HCT116 (cell line): Measurements from ENCODE around the gene XPNPEP2. TPM values are rescaled to one million over a fixed set of nuclear protein-coding genes. Genes with fewer than 3 reads are reported as not detected.

Experiments
- ATAC-seq: fragments of 200-7000 bp; cut with Tn5 transposase; 2 replicates; pipeline ENCODE4 v1.9.1; 2020; ENCODE audit warnings: mild to moderate bottlenecking, moderate library complexity
- BruUV-seq: library from RNA; stranded (reverse); fragments of 400-500 nt; replicated peaks from 2 replicates; lab custom pipeline; 2021; lab: Mats Ljungman, UMichigan
- CTCF ChIA-PET: fragments of 300-600 bp; sonication (Branson Sonifier 250); formaldehyde crosslinking; loops from one replicate; lab custom pipeline; 2021; ENCODE audit warnings: antibody characterized with exemption; lab: Charles Lee
- POLR2A ChIA-PET: fragments of 300-600, 350-600 bp; sonication (Branson Sonifier 250); formaldehyde crosslinking; loops from one replicate; lab custom pipeline; 2021; ENCODE audit warnings: antibody characterized with exemption; lab: Charles Lee
- RAD21 ChIA-PET, 2 experiments: fragments of 300-600 bp; sonication (Branson Sonifier 250); formaldehyde crosslinking; loops; one replicate each; lab custom pipeline; 2023; ENCODE audit warnings: low total read pairs in 2 of 2; ENCODE audit not compliant: uncharacterized antibody in 2 of 2, unreplicated experiment in 2 of 2, low non-redundant PET in 1 of 2; lab: Charles Lee
- DNase-seq: peaks from one replicate; pipeline ENCODE4 v3.0.0-alpha.2; 2010; ENCODE audit warnings: low read depth, low spot score
- H2AFZ ChIP-seq: fragments of 200-600 bp; shearing (Covaris generic), sonication (generic); 2 replicates; pipeline ENCODE4 v1.6.1; 2017; ENCODE audit warnings: low read depth, mixed run types, mixed read lengths, antibody characterized with exemption, low read length; ENCODE audit not compliant: poor library complexity, severe bottlenecking
- H3K27ac ChIP-seq: 2 replicates; pipeline ENCODE4 v1.5.1; 2012; ENCODE audit warnings: low read depth, low read length
- H3K27me3 ChIP-seq: fragments of 200-600 bp; sonication (generic); 2 replicates; pipeline ENCODE4 v1.6.1; 2016; ENCODE audit warnings: mixed run types, low read length, mixed read lengths; ENCODE audit not compliant: insufficient read depth
- H3K36me3 ChIP-seq, 2 experiments: fragments of 200-500 bp in 1 of 2; fragments of 200-600 bp in 1 of 2; sonication (Bioruptor generic) in 1 of 2; sonication (generic) in 1 of 2; 2 replicates each; pipeline versions ENCODE4 v1.5.1 to v1.6.1; 2014 to 2016; ENCODE audit warnings: low read length in 2 of 2, inconsistent platforms in 1 of 2, mixed read lengths in 1 of 2, mixed run types in 1 of 2; ENCODE audit not compliant: insufficient read depth in 2 of 2, control insufficient read depth in 1 of 2
- H3K4me1 ChIP-seq, 2 experiments: fragments of 200-600 bp in 1 of 2; sonication (generic) in 1 of 2; 2 replicates each; pipeline versions ENCODE4 v1.5.1 to v1.6.1; 2012 to 2017; ENCODE audit warnings: low read length in 2 of 2, inconsistent platforms in 1 of 2, mild to moderate bottlenecking in 1 of 2, mixed read lengths in 1 of 2, mixed run types in 1 of 2, moderate library complexity in 1 of 2; ENCODE audit not compliant: insufficient read depth in 2 of 2, control insufficient read depth in 1 of 2
- H3K4me2 ChIP-seq: fragments of 200-600 bp; sonication (generic); 2 replicates; pipeline ENCODE4 v1.6.1; 2017; ENCODE audit warnings: mixed run types, low read length, mixed read lengths
- H3K4me3 ChIP-seq, 2 experiments: fragments of 200-600 bp in 1 of 2; sonication (generic) in 1 of 2; replicated peaks in 1 of 2; 2 replicates each; pipeline ENCODE4 v1.5.1; 2011 to 2016; ENCODE audit warnings: low read length in 2 of 2, control low read depth in 1 of 2, low read depth in 1 of 2, mild to moderate bottlenecking in 1 of 2, mixed read lengths in 1 of 2, mixed run types in 1 of 2
- H3K79me2 ChIP-seq: fragments of 200-600 bp; sonication (generic); 2 replicates; pipeline ENCODE4 v1.6.1; 2017; ENCODE audit warnings: mild to moderate bottlenecking, mixed run types, low read length, moderate library complexity, mixed read lengths; ENCODE audit not compliant: insufficient read depth
- H3K9ac ChIP-seq: fragments of 200-600 bp; sonication (generic); 2 replicates; pipeline ENCODE4 v1.6.1; 2016; ENCODE audit warnings: low read length, mixed read lengths
- H3K9me2 ChIP-seq: fragments of 200-600 bp; sonication (generic), shearing (Covaris generic); 2 replicates; pipeline ENCODE4 v1.6.1; 2017; ENCODE audit warnings: mixed run types, mild to moderate bottlenecking, moderate library complexity; ENCODE audit not compliant: insufficient read depth
- H3K9me3 ChIP-seq, 2 experiments: fragments of 200-500 bp in 1 of 2; fragments of 200-600 bp in 1 of 2; sonication (Bioruptor generic) in 1 of 2; sonication (generic) in 1 of 2; 2 replicates each; pipeline ENCODE4 v1.6.1; 2014 to 2017; ENCODE audit warnings: low read length in 2 of 2, mixed read lengths in 2 of 2, inconsistent platforms in 1 of 2, low read depth in 1 of 2, mild to moderate bottlenecking in 1 of 2, mixed run types in 1 of 2, moderate library complexity in 1 of 2; ENCODE audit not compliant: control insufficient read depth in 1 of 2, insufficient read depth in 1 of 2
- H4K20me1 ChIP-seq: fragments of 200-600 bp; sonication (generic), shearing (Covaris generic); 2 replicates; pipeline ENCODE4 v1.6.1; 2017; ENCODE audit warnings: mixed run types, mild to moderate bottlenecking, moderate library complexity; ENCODE audit not compliant: insufficient read depth
- ATF3 ChIP-seq: IDR thresholded peaks from 2 replicates; pipeline ENCODE4 v1.6.1; 2012
- CEBPB ChIP-seq: IDR thresholded peaks from 2 replicates; pipeline ENCODE4 v1.6.1; 2012; ENCODE audit warnings: low read depth
- ELF1 ChIP-seq: IDR thresholded peaks from 2 replicates; pipeline ENCODE4 v1.6.1; 2012; ENCODE audit warnings: low read depth, borderline replicate concordance
- EZH2 ChIP-seq: fragments of 200-600 bp; sonication (generic); IDR thresholded peaks from 2 replicates; pipeline ENCODE4 v1.6.1; 2017; ENCODE audit warnings: antibody characterized with exemption, mixed run types
- FOSL1 ChIP-seq: IDR thresholded peaks from 2 replicates; pipeline ENCODE4 v1.6.1; 2012; ENCODE audit warnings: low read depth
- SRF ChIP-seq: IDR thresholded peaks from 2 replicates; pipeline ENCODE4 v1.6.1; 2012; ENCODE audit warnings: low read depth
- ZFX ChIP-seq: fragments of 450-650 bp; IDR thresholded peaks from 2 replicates; pipeline ENCODE4 v1.6.1; 2017
- ZNF274 ChIP-seq: fragments of 200-500 bp; sonication (Bioruptor generic); IDR thresholded peaks from 2 replicates; pipeline ENCODE4 v1.6.1; 2014; ENCODE audit warnings: mild to moderate bottlenecking, low read depth, low read length, inconsistent platforms
- intact Hi-C: fragments of 100-400 bp; cut with micrococcal nuclease; formaldehyde crosslinking; loops from 2 replicates; pipeline ENCODE4 v1.10.0; 2022
- total RNA-seq: library from RNA; stranded (reverse); gene quantifications from one replicate; pipeline ENCODE4 v1.2.1, GENCODE V29; 2021; ENCODE audit not compliant: unreplicated experiment
- TF ChIP-seq, protein P1 (sequence below): IDR thresholded peaks from 2 replicates; pipeline ENCODE4 v1.6.1; 2011; ENCODE audit warnings: mild to moderate bottlenecking, low read length, moderate library complexity; ENCODE audit not compliant: insufficient replicate concordance; ENCODE audit errors: extremely low read depth

XPNPEP2 gene
- total RNA-seq, 1 experiment from 2014 or later: not detected

- POLR2A ChIA-PET: no interaction called here
- no peak overlapping the region for H3K9ac ChIP-seq
- no peaks in the 10 kb centered on the region for H4K20me1 ChIP-seq
- no peak overlapping the region for H3K4me2 ChIP-seq
- no peak for DNase-seq
- BruUV-seq: no TSS peak
- RAD21 ChIA-PET: no interaction called here
- TF ChIP-seq ZFX (no peak), SRF (no peak), EZH2 (no peak), ZNF274 (no peak), ELF1 (no peak), CEBPB (no peak), FOSL1 (no peak), ATF3 (no peak)
- TF ChIP-seq, protein P1, sequence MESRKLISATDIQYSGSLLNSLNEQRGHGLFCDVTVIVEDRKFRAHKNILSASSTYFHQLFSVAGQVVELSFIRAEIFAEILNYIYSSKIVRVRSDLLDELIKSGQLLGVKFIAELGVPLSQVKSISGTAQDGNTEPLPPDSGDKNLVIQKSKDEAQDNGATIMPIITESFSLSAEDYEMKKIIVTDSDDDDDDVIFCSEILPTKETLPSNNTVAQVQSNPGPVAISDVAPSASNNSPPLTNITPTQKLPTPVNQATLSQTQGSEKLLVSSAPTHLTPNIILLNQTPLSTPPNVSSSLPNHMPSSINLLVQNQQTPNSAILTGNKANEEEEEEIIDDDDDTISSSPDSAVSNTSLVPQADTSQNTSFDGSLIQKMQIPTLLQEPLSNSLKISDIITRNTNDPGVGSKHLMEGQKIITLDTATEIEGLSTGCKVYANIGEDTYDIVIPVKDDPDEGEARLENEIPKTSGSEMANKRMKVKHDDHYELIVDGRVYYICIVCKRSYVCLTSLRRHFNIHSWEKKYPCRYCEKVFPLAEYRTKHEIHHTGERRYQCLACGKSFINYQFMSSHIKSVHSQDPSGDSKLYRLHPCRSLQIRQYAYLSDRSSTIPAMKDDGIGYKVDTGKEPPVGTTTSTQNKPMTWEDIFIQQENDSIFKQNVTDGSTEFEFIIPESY: no peak
- no peak overlapping the region for H3K4me3 ChIP-seq
- H3K79me2 ChIP-seq: no peaks in the 10 kb centered on the region
- intact Hi-C loops: no loop called here
- ATAC-seq: no peak
- H3K36me3 ChIP-seq: no peaks in the 10 kb centered on the region
- no peaks in the 10 kb centered on the region for H3K9me3 ChIP-seq
- no peak overlapping the region for H3K27ac ChIP-seq
- no peaks in the 10 kb centered on the region for H3K27me3 ChIP-seq
- H2AFZ ChIP-seq: no peak overlapping the region
- H3K9me2 ChIP-seq: no peaks in the 10 kb centered on the region
- CTCF ChIA-PET: no interaction called here
- H3K4me1 ChIP-seq: no peaks in the 10 kb centered on the region
Observed at GRCh38 chrX:129773649-129774458, 35.1 kb downstream of the XPNPEP2 start.
